Thyroid gland (tissue), 4 donors: ENCODE data around the gene SPTBN1. TPM values are rescaled to one million over a fixed set of nuclear protein-coding genes. Genes with fewer than 3 reads are reported as not detected.
A peak's percentile ranks its signal among the peaks of the same experiment; 100 is the strongest.

ENCODE experiments used
- DNase-seq, 2 donors: peaks; one replicate each; pipeline ENCODE4 v3.0.0-alpha.2; 2019
- H3K27ac ChIP-seq, 3 donors: fragments of 200-600 bp; sonication (generic); 1 replicate in 2 of 3; 2 replicates in 1 of 3; pipeline ENCODE4 v1.5.1; 2016 to 2019; ENCODE audit warnings: mild to moderate bottlenecking in 1 of 3, moderate library complexity in 1 of 3
- H3K27me3 ChIP-seq: fragments of 200-600 bp; sonication (generic); one replicate; pipeline ENCODE4 v1.5.1; 2019
- H3K36me3 ChIP-seq, 2 donors: fragments of 200-600 bp; sonication (generic); one replicate each; pipeline ENCODE4 v1.5.1; 2016 to 2019
- H3K4me1 ChIP-seq, 2 donors: fragments of 200-600 bp; sonication (generic); one replicate each; pipeline ENCODE4 v1.5.1; 2017 to 2019
- H3K4me3 ChIP-seq, 3 donors: fragments of 200-600 bp; sonication (generic); replicated peaks in 1 of 3; 1 replicate in 2 of 3; 2 replicates in 1 of 3; pipeline ENCODE4 v1.5.1; 2016; ENCODE audit warnings: mild to moderate bottlenecking in 1 of 3
- H3K9me3 ChIP-seq: fragments of 200-600 bp; sonication (generic); one replicate; pipeline ENCODE4 v1.5.1; 2017
- CTCF ChIP-seq, 6 experiments: fragments of 200-600 bp in 3 of 6; fragments of 450-650 bp in 3 of 6; sonication (generic) in 3 of 6; IDR thresholded peaks; one replicate each; pipeline ENCODE4 v1.5.1; 2016 to 2019; ENCODE audit warnings: antibody characterized with exemption in 6 of 6, mild to moderate bottlenecking in 2 of 6, inconsistent platforms in 1 of 6, moderate library complexity in 1 of 6
- POLR2A ChIP-seq, 2 donors: fragments of 450-650 bp; IDR thresholded peaks; one replicate each; pipeline ENCODE4 v1.6.1; 2017; ENCODE audit warnings: antibody characterized with exemption in 2 of 2, mild to moderate bottlenecking in 2 of 2, moderate library complexity in 1 of 2
- WGBS, 2 donors: methylation state at CpG; one replicate each; pipeline ENCODE4 v1.1.5; 2017; 5-methylcytosine and 5-hydroxymethylcytosine counted together
- intact Hi-C: fragments of 100-400 bp; cut with DNase I; formaldehyde crosslinking; loops from one replicate; pipeline ENCODE4 v1.15.1; 2023
- total RNA-seq, 4 donors: library from RNA; depleted of rRNA; stranded (reverse); fragments of >200 nt; gene quantifications; one replicate each; pipeline ENCODE4 v1.2.3, GENCODE V29; 2016

Gene SPTBN1
- total RNA-seq, 4 donors from 2014 or later = 381 to 513 (median 419) TPM

DNA sequence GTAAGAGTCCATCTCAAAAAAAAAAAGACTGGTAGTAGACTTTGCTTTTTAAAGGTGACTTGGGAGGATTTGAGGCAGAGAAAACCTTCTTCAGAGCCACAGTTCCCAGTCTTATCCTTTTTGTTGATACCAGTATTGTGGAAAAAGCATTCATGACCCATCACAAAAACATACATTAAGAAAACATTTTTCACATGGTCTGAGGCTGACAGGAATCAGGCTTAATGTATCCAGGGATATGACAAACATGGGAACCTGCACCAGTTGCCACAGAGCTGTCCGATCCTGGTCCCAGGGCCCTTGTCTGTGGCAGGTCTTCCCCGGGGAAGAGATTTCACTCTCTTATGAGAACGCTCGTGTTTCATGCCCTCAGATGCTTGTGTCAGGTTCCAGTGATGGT, 21.8 kb downstream of the SPTBN1 start:
- DNase-seq = no peak
- TF ChIP-seq CTCF (IDR thresholded peaks at IDR 0.05) = no peak
- no peak for TF ChIP-seq POLR2A (IDR thresholded peaks at IDR 0.05)
- WGBS, 2 donors = 75 to 78% methylated on average over 4 of the region's 4 CpGs
- Histone ChIP-seq H3K27me3 (no peaks in the 10 kb centered on the region), H3K36me3 (no peaks in the 10 kb centered on the region), H3K27ac (peak overlapping the region in 1 of 3 donors; percentile 29), H3K9me3 (no peaks in the 10 kb centered on the region), H3K4me3 (no peak overlapping the region), H3K4me1 (peaks cover 56 to 70% of the 10 kb centered on the region in 2 donors)
- intact Hi-C loops = no loop called here

DNA sequence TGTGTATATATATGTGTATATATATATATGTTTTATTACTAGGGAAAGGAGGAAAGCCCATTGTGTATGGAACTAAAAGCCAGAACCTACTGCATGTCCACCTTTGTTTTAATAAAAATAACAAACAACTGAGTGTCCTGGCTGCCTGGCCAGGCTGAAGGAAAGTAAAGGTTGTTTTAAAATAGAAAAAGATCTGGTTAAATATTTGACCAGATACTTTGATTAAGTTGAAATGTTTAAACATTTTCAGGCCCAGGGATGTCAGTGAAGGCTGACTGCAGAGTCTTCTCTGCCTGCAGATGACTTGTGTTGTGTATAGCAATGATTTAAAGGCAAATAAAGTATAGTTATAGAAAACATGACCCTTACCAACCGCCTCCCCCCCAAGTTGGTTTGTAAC, 22.8 kb downstream of the SPTBN1 start:
- no peak for DNase-seq
- 97 to 98% methylated on average over 1 of the region's 1 CpG for WGBS, 2 donors
- Histone ChIP-seq H3K4me1 (peaks cover 66 to 80% of the 10 kb centered on the region in 2 donors), H3K36me3 (no peaks in the 10 kb centered on the region), H3K4me3 (no peak overlapping the region), H3K27me3 (no peaks in the 10 kb centered on the region), H3K27ac (peak overlapping the region in 1 of 3 donors; percentile 7), H3K9me3 (no peaks in the 10 kb centered on the region)
- intact Hi-C loops = no loop called here
- TF ChIP-seq CTCF (IDR thresholded peaks at IDR 0.05) = no peak
- TF ChIP-seq POLR2A (IDR thresholded peaks at IDR 0.05) = no peak

DNA sequence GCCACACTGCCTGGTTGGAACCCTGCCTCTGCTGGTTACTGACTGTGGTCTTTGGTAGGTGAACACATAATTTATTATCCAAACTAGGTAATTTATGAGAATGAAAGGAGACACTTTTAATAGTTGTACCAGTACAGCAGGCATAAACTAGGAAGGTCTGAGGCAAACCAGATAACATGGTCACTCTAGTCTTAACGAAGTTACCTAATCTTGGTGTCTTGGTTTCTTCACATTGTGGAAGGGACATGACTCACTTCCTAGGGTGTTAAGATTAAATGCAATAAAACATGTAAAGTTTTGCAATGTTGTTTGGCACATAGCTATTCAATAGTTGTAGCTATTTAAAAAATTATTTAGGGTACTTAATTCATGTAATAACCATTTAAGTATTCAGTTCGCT, 23.3 kb downstream of the SPTBN1 start:
- Histone ChIP-seq H3K4me1 (peaks cover 72 to 81% of the 10 kb centered on the region in 2 donors), H3K27ac (peak overlapping the region in 1 of 3 donors; percentile 7)
- intact Hi-C loops = no loop called here

DNA sequence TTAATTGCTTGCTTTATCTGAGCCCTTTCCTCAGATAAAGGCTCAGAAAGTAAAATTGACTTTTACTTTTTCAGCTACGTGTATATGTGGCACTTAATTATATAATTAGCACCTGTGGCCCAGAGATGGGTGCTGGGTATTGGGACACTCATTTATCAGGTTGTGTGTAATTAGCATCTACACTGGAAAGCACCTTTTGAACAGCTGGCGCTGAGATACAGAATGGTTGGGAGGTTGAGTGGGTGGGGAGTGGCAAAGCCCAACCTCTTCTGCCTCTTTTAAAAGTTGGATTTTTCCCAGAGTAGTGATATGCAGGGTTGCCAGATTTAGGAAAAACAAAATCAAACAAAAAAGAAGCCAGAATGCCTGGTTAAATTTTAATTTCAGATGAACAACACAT, 23.9 kb downstream of the SPTBN1 start:
- H3K27ac ChIP-seq = peak overlapping the region in 1 of 3 donors; percentile 16
- no peaks in the 10 kb centered on the region for H3K36me3 ChIP-seq
- TF ChIP-seq POLR2A (IDR thresholded peaks at IDR 0.05) (no peak), CTCF (IDR thresholded peaks at IDR 0.05) (no peak)
- no peaks in the 10 kb centered on the region for H3K9me3 ChIP-seq
- DNase-seq = no peak
- WGBS, 2 donors = 79 to 81% methylated on average over 2 of the region's 2 CpGs
- no peak overlapping the region for H3K4me3 ChIP-seq
- no peaks in the 10 kb centered on the region for H3K27me3 ChIP-seq
- intact Hi-C loops = no loop called here
- H3K4me1 ChIP-seq = peaks cover 77 to 79% of the 10 kb centered on the region in 2 donors

More for the DNA sequence above, 23.3 kb downstream of the SPTBN1 start:
- DNase-seq = no peak
- Histone ChIP-seq H3K36me3 (no peaks in the 10 kb centered on the region), H3K4me3 (no peak overlapping the region), H3K9me3 (no peaks in the 10 kb centered on the region), H3K27me3 (no peaks in the 10 kb centered on the region)
- WGBS, 2 donors = 86 to 89% methylated on average over 2 of the region's 2 CpGs
- no peak for TF ChIP-seq POLR2A (IDR thresholded peaks at IDR 0.05)
- TF ChIP-seq CTCF (IDR thresholded peaks at IDR 0.05) = no peak

DNA sequence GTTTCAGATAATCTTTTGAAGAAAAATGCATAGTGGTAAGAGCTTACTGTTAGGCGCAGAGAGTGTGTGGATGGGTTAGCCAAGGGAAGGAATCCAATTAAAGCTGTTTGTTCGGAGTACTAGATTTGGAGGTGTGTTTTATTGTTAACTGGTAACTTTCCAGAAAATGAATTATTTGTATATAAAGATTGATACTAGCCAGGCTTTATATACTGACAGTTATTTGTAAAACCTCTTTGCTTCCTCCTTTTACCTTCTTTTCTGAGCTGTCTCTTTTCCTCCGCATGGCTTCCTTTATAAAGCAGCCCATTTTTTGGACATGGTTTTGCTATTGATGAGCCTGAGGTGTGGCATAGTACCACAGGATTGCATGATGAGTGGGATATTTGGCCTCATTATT, 25.6 kb downstream of the SPTBN1 start:
- TF ChIP-seq CTCF (IDR thresholded peaks at IDR 0.05) (no peak), POLR2A (IDR thresholded peaks at IDR 0.05) (no peak)
- Histone ChIP-seq H3K4me1 (peaks cover 67 to 68% of the 10 kb centered on the region in 2 donors), H3K9me3 (no peaks in the 10 kb centered on the region), H3K27me3 (no peaks in the 10 kb centered on the region), H3K4me3 (no peak overlapping the region), H3K36me3 (no peaks in the 10 kb centered on the region), H3K27ac (peak overlapping the region in 2 of 3 donors; percentile 46 to 54)
- intact Hi-C loops = no loop called here
- no peak for DNase-seq
- WGBS, 2 donors = 84 to 87% methylated on average over 3 of the region's 3 CpGs
